ENCODE results near the gene CRELD1. TPM values are rescaled to one million over a fixed set of nuclear protein-coding genes. Genes with fewer than 3 reads are reported as not detected.

CRELD1 gene
- total and polyA plus RNA-seq, 9 of the 15 experiments (the other 6 are each of a cell fraction or from before 2014, with no cell fraction given), result 3.3 to 25.8 (median 16.5) TPM

DNA sequence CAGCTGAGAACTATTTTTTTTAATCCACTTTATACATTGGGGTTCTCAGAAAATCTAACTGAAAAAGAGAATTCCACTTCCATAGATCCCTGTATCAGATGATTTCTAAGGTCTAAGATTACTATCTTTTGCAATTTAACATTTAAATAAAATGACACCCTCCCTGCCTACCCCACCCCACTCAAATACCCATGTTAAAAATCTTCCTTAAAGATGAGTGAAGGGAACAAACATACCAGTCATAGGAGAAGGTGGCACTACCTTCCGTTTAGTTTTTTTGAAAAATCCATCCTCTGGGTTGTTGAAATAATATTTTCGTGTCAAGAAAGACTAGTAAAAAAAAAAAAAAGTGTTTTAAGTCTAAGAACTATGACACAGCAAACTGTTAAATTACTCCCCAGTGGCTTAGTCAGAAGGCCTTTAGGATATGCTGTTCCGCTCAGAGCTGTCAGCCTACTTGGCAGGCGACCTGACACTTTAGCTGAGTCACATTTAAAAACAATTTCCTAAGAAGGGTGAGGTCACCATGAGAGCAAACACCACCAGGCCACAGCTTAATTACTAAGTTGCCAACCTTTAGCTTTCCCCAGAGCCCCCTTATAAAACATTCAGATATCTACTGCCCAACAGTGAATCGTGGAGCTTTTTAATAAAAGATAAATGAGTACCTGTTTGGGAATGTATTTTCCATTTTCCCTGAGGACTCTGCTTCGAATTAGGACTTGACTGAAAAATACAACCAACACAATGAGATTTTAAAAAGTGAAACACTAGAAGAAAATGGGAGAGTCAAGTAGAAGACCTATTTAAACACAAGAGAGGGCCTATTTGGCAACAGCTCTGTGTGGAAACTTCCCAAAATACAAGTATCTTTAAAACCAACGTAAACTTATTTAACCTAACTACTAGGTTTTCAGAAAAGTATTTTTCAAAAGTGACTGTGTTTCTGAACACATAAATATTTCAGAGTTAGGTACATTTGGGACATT lies 43.4 kb downstream of the CRELD1 start (continued):
- TF ChIP-seq, protein P1, sequence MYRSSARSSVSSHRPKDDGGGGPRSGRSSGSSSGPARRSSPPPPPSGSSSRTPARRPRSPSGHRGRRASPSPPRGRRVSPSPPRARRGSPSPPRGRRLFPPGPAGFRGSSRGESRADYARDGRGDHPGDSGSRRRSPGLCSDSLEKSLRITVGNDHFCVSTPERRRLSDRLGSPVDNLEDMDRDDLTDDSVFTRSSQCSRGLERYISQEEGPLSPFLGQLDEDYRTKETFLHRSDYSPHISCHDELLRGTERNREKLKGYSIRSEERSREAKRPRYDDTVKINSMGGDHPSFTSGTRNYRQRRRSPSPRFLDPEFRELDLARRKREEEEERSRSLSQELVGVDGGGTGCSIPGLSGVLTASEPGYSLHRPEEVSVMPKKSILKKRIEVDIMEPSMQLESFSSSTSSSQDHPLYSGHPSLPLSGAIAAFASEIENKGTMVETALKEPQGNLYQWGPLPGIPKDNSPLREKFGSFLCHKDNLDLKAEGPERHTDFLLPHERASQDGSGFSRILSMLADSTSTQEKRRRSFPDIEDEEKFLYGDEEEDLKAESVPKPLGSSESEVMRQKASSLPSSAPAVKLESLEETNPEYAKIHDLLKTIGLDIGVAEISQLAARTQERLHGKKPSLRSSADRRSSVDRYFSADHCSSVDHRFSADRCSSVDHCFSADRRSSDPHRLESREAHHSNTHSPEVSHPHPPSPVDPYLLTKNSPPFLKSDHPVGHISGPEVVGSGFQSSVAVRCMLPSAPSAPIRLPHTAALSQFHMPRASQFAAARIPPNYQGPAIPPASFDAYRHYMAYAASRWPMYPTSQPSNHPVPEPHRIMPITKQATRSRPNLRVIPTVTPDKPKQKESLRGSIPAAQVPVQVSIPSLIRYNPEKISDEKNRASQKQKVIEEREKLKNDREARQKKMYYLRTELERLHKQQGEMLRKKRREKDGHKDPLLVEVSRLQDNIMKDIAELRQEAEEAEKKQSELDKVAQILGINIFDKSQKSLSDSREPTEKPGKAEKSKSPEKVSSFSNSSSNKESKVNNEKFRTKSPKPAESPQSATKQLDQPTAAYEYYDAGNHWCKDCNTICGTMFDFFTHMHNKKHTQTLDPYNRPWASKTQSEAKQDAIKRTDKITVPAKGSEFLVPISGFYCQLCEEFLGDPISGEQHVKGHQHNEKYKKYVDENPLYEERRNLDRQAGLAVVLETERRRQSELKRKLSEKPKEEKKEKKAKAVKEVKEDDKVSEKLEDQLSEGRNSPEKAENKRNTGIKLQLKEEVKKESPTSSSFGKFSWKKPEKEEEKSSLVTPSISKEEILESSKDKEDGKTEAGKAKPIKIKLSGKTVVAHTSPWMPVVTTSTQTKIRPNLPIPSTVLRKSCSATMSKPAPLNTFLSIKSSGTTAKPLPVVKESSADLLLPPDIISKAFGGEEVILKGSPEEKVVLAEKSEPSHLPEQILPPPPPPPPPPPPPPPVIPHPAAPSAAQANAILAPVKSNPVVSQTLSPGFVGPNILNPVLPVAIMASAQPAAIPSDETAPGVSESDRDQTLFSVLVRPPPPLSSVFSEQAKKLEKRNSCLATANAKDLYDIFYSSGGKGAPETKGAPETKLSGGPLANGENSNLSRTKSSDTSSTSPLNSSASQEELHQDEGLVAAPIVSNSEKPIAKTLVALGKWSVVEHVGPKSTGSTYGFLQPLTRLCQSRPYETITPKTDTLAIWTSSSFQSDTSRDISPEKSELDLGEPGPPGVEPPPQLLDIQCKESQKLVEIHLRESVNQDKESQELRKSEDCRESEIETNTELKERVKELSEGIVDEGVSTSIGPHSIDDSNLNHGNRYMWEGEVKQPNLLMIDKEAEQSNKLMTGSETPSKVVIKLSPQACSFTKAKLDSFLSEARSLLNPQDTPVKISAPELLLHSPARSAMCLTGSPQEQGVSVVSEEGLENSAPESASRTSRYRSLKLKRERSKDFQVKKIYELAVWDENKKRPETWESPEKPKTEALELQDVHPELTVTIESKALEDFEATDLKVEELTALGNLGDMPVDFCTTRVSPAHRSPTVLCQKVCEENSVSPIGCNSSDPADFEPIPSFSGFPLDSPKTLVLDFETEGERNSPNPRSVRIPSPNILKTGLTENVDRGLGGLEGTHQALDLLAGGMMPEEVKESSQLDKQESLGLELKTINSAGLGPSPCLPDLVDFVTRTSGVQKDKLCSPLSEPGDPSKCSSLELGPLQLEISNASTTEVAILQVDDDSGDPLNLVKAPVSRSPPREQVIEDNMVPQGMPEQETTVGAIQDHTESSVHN (IDR thresholded peaks at IDR 0.05; ENCODE audit: borderline replicate concordance in 1 of 2, low read depth in 1 of 2), result peak in 1 of 2 experiments; percentile 99; a peak in 3 of 4 replicates
- TF ChIP-seq ZKSCAN8 (CRISPR knock-in tag; IDR thresholded peaks at IDR 0.05) (peak; percentile 86; the same call in 1 of the 2 replicates), CHCHD3 (CRISPR knock-in tag; IDR thresholded peaks at IDR 0.05) (no peak), NR1H2 (CRISPR knock-in tag; IDR thresholded peaks at IDR 0.05) (no peak), MECOM (CRISPR knock-in tag; IDR thresholded peaks at IDR 0.05) (no peak), NKRF (IDR thresholded peaks at IDR 0.05; ENCODE audit: borderline replicate concordance) (no peak), CEBPG (CRISPR knock-in tag; IDR thresholded peaks at IDR 0.05) (no peak; the same call in 1 of the 2 replicates), CEBPG (tag; conservative IDR thresholded peaks at IDR 0.05 in 1 of 2, IDR thresholded peaks at IDR 0.05 in 1 of 2) (peak; percentile 64 to 72), FOSL1 (tag; conservative IDR thresholded peaks at IDR 0.05) (peak; percentile 98), EHMT2 (IDR thresholded peaks at IDR 0.05) (no peak), NCOA4 (IDR thresholded peaks at IDR 0.05; ENCODE audit: partially characterized antibody) (no peak), BACH1 (tag; IDR thresholded peaks at IDR 0.05) (peak; percentile 100), DIDO1 (tag; IDR thresholded peaks at IDR 0.05; ENCODE audit: low read depth) (no peak), CBFA2T3 (IDR thresholded peaks at IDR 0.05) (peak; percentile 70), ZNF143 (CRISPR knock-in tag; IDR thresholded peaks at IDR 0.05) (no peak), CREBBP (IDR thresholded peaks at IDR 0.05; ENCODE audit: low read depth, low read length) (no peak), ZNF23 (CRISPR knock-in tag; IDR thresholded peaks at IDR 0.05) (no peak), ZNF507 (tag; conservative IDR thresholded peaks at IDR 0.05) (no peak), ZC3H8 (IDR thresholded peaks at IDR 0.05) (no peak)
